HG02623 (cell line): ENCODE results near the gene RAB11FIP5.

Source experiments
- ATAC-seq: cut with Tn5 transposase; IDR thresholded peaks from one replicate; pipeline ENCODE4 v1.9.1; 2021; ENCODE audit warnings: moderate library complexity; ENCODE audit not compliant: unreplicated experiment

Gene RAB11FIP5

GRCh38 chr2:73034661-73035375 is 77.9 kb downstream of the RAB11FIP5 start:
- ATAC-seq = no peak

- ATAC-seq = no peak
These were observed 78.9 kb downstream of the RAB11FIP5 start for GRCh38 chr2:73033766-73034381.

GRCh38 chr2:73033142-73033765 is 79.5 kb downstream of the RAB11FIP5 start:
- no peak for ATAC-seq

- no peak for ATAC-seq
These were observed 80.0 kb downstream of the RAB11FIP5 start for GRCh38 chr2:73032702-73033097.

GRCh38 chr2:73031725-73032701 is 80.7 kb downstream of the RAB11FIP5 start:
- ATAC-seq = no peak

GRCh38 chr2:73031095-73031678 is 81.6 kb downstream of the RAB11FIP5 start:
- no peak for ATAC-seq

- ATAC-seq = no peak
These were observed 83.9 kb downstream of the RAB11FIP5 start for GRCh38 chr2:73028841-73029240.

GRCh38 chr2:73027340-73027739 is 85.4 kb downstream of the RAB11FIP5 start:
- no peak for ATAC-seq

GRCh38 chr2:73023497-73023896 is 89.3 kb downstream of the RAB11FIP5 start:
- no peak for ATAC-seq
